ENCODE data around the gene SPDYE2B.
"Not testable (repeated sequence)": the region's sequence is repeated elsewhere in the genome, so short reads cannot be mapped to it uniquely, and the experiment has no call there.

GRCh38 chr7:102602317-102602716, 47.8 kb upstream of the SPDYE2B start:
- not testable (repeated sequence) for TF ChIP-seq CTCF (optimal IDR thresholded peaks at IDR 0.05 in 1 of 3, IDR thresholded peaks at IDR 0.05 in 1 of 3, conservative IDR thresholded peaks at IDR 0.05 in 1 of 3; ENCODE audit: extremely low read depth in 1 of 3, insufficient read depth in 2 of 3, low read length in 3 of 3); EZH2 (IDR thresholded peaks at IDR 0.05; ENCODE audit: low read length)

Data from keratinocyte (primary cell).